Measurements from ENCODE around the gene SLC35F4. TPM values are rescaled to one million over a fixed set of nuclear protein-coding genes. Genes with fewer than 3 reads are reported as not detected.

Gene SLC35F4
- total RNA-seq, 2 donors from 2014 or later, result not detected

GRCh38 chr14:57837267-57837666 lies 28.6 kb downstream of the SLC35F4 start:
- WGBS, 2 experiments (ENCODE audit: insufficient coverage in 1 of 2, insufficient read length in 1 of 2), result 93% methylated on average over 6 to 8 of the region's 8 CpGs
- DNase-seq, result no peak
- Mint-ChIP-seq H3K4me3 (no peak overlapping the region), H3K36me3 (ENCODE audit: low read depth) (no peaks in the 10 kb centered on the region), H3K9me3 (no peaks in the 10 kb centered on the region), H3K27ac (no peak overlapping the region), H3K27me3 (ENCODE audit: insufficient read depth) (peaks cover 3% of the 10 kb centered on the region), H3K4me1 (peaks cover 9% of the 10 kb centered on the region)
- H3K36me3 ChIP-seq (ENCODE audit: control insufficient read depth, insufficient read depth, low read length), result no peaks in the 10 kb centered on the region
- no peaks in the 10 kb centered on the region for H3K4me1 ChIP-seq (ENCODE audit: control insufficient read depth, insufficient read depth, low read length)
- TF ChIP-seq CTCF (conservative IDR thresholded peaks at IDR 0.05), result peak; percentile 60
- no peaks in the 10 kb centered on the region for H3K27me3 ChIP-seq (ENCODE audit: control insufficient read depth, insufficient read depth, low read length, poor library complexity, severe bottlenecking)
- H3K4me3 ChIP-seq (ENCODE audit: low read length), result no peak overlapping the region
- H3K27ac ChIP-seq (ENCODE audit: low read depth, low read length), result no peak overlapping the region
- no peak overlapping the region for H3K9ac ChIP-seq (ENCODE audit: extremely low read depth, low read length, poor library complexity, severe bottlenecking)
- no peaks in the 10 kb centered on the region for H3K9me3 ChIP-seq (ENCODE audit: control insufficient read depth, low read length)

DNA sequence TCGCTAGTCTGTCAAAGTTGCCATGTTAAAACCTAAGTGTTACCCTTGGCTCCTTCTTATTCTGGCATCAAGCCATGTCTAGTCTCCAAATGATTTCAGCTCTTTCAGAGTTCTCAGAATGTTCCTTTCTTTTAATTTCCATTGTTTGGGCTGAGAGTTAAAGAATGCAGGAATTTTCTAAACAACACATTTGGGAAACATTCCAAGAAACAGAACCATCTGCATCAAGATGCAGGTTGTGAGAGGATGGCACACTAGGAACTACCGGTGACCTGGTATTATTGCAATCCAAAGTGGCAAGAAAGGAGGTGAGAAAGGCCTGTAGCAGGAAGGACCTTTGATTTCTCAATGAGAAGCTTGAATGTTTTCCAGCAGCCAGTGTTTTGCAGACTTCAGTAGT lies 30.1 kb downstream of the SLC35F4 start:
- no peak overlapping the region for H3K4me3 Mint-ChIP-seq
- H3K9me3 Mint-ChIP-seq, result no peaks in the 10 kb centered on the region
- H3K9ac ChIP-seq (ENCODE audit: extremely low read depth, low read length, poor library complexity, severe bottlenecking), result no peak overlapping the region
- no peak for DNase-seq
- TF ChIP-seq CTCF (conservative IDR thresholded peaks at IDR 0.05), result no peak
- no peaks in the 10 kb centered on the region for H3K36me3 Mint-ChIP-seq (ENCODE audit: low read depth)
- no peaks in the 10 kb centered on the region for H3K36me3 ChIP-seq (ENCODE audit: control insufficient read depth, insufficient read depth, low read length)
- H3K4me1 Mint-ChIP-seq, result peaks cover 10% of the 10 kb centered on the region
- no peak overlapping the region for H3K27ac ChIP-seq (ENCODE audit: low read depth, low read length)
- H3K4me1 ChIP-seq (ENCODE audit: control insufficient read depth, insufficient read depth, low read length), result no peaks in the 10 kb centered on the region
- H3K27me3 ChIP-seq (ENCODE audit: control insufficient read depth, insufficient read depth, low read length, poor library complexity, severe bottlenecking), result no peaks in the 10 kb centered on the region
- no peak overlapping the region for H3K4me3 ChIP-seq (ENCODE audit: low read length)
- peaks cover 3% of the 10 kb centered on the region for H3K27me3 Mint-ChIP-seq (ENCODE audit: insufficient read depth)
- no peaks in the 10 kb centered on the region for H3K9me3 ChIP-seq (ENCODE audit: control insufficient read depth, low read length)
- H3K27ac Mint-ChIP-seq, result no peak overlapping the region
- WGBS, 2 experiments (ENCODE audit: insufficient coverage in 1 of 2, insufficient read length in 1 of 2), result 94% methylated on average over 2 of the region's 2 CpGs

GRCh38 chr14:57834961-57835360 lies 30.9 kb downstream of the SLC35F4 start:
- Histone ChIP-seq H3K4me1 (ENCODE audit: control insufficient read depth, insufficient read depth, low read length) (no peaks in the 10 kb centered on the region), H3K27ac (ENCODE audit: low read depth, low read length) (no peak overlapping the region), H3K9ac (ENCODE audit: extremely low read depth, low read length, poor library complexity, severe bottlenecking) (no peak overlapping the region), H3K27me3 (ENCODE audit: control insufficient read depth, insufficient read depth, low read length, poor library complexity, severe bottlenecking) (no peaks in the 10 kb centered on the region), H3K36me3 (ENCODE audit: control insufficient read depth, insufficient read depth, low read length) (no peaks in the 10 kb centered on the region), H3K4me3 (ENCODE audit: low read length) (no peak overlapping the region), H3K9me3 (ENCODE audit: control insufficient read depth, low read length) (no peaks in the 10 kb centered on the region)
- no peak overlapping the region for H3K27ac Mint-ChIP-seq
- 95% methylated on average over 3 of the region's 3 CpGs; no CpG with 5 or more reads in 1 of the 2 experiments for WGBS, 2 experiments (ENCODE audit: insufficient coverage in 1 of 2, insufficient read length in 1 of 2)
- H3K27me3 Mint-ChIP-seq (ENCODE audit: insufficient read depth), result peaks cover 3% of the 10 kb centered on the region
- H3K4me3 Mint-ChIP-seq, result no peak overlapping the region
- H3K9me3 Mint-ChIP-seq, result no peaks in the 10 kb centered on the region
- DNase-seq, result no peak
- H3K4me1 Mint-ChIP-seq, result peaks cover 10% of the 10 kb centered on the region
- H3K36me3 Mint-ChIP-seq (ENCODE audit: low read depth), result no peaks in the 10 kb centered on the region
- no peak for TF ChIP-seq CTCF (conservative IDR thresholded peaks at IDR 0.05)
